GM19397 (cell line): ENCODE measurements around the gene RFLNA.

Source experiments
- ATAC-seq: cut with Tn5 transposase; IDR thresholded peaks from one replicate; pipeline ENCODE4 v1.9.1; 2021; ENCODE audit warnings: mild to moderate bottlenecking, moderate library complexity; ENCODE audit not compliant: unreplicated experiment

RFLNA gene

DNA sequence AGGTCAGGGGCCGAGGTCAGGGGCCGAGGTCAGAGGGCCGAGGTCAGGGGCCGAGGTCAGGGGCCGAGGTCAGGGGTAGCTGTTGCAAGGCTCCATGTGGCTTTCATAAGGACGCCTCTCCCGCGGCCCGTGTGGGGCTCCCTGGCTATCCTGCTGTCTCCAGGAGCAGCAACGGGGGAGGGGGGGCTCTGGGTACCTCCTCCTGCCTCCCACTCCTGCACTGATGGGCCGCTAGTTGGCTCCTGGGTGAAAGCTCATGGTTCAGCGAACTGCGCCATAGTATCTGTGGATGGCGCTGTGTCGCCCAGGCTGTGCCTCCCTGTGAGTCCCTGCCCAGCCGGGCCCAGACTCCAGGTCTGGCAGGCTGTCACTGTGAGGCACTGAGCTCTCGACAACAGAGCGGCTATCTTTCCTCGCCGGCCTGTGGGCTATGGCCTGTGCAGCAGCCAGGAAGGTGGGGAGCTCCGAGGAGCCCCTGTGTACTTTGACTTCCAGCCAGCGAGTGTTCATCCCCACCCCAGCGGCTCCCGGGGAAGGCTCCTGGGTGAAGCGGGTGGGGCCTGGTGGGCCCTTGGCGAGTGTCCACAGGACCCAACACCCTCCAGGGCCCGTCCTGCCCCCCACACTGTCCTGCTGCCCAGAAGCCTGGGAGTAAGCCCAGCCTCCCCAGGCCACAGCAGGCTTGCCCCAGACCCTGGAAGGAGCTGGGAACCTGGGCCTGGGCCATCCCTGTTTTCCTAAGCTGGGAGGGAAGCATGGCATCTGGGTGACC, 8.1 kb downstream of the RFLNA start:
- ATAC-seq: no peak

- no peak for ATAC-seq
Observed at GRCh38 chr12:124303579-124304313, 8.9 kb downstream of the RFLNA start.

GRCh38 chr12:124304314-124304790, 9.5 kb downstream of the RFLNA start:
- ATAC-seq: no peak

- no peak for ATAC-seq
Observed at GRCh38 chr12:124305136-124305535, 10.2 kb downstream of the RFLNA start.

DNA sequence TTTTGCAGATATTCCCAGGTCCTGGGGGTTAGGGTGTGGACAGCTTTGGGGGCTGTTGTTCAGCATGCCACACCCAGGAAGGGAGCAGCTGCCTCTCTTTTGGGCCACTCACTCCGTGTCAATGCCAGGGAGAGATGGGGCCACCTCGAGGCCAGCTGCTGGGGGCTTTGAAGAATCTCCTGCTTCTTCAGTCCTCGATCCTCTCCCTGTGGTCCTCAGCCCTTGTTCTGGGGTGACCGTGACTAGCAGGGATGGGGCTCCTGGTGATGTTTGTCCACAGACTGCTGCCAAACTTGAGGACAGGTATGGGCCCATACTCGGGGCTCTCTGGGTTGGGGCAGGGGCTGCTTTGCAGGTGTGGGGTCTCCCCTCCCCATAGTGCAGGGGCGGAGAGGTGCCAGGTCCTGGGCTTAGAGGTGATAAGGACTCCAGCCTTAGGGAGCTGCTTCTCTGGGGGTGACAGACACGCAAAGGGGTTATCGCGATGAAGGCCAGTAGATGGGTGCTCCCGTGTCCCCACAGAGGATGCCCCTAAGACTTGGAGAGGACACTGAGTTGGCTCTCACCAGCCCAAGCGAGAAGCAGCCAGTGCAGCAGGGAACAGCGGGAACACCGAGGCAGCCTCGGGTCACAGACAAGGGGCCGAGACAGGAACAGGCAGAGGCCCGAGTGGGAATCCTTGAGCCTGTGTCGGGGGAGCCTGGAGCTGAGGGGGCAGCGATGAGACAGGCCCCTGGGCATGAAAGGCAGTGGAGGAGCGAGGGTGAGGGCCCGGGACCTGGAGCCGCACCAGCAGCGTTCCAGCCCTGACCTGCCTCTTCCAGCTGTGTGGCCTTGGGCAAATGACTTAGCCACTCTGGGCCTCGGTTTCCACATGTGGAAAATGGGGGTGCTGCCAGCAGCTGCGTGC, 11.1 kb downstream of the RFLNA start:
- ATAC-seq: no peak

- no peak for ATAC-seq
Observed at GRCh38 chr12:124306686-124307555, 12.0 kb downstream of the RFLNA start.

GRCh38 chr12:124307556-124307825, 12.6 kb downstream of the RFLNA start:
- ATAC-seq: no peak

DNA sequence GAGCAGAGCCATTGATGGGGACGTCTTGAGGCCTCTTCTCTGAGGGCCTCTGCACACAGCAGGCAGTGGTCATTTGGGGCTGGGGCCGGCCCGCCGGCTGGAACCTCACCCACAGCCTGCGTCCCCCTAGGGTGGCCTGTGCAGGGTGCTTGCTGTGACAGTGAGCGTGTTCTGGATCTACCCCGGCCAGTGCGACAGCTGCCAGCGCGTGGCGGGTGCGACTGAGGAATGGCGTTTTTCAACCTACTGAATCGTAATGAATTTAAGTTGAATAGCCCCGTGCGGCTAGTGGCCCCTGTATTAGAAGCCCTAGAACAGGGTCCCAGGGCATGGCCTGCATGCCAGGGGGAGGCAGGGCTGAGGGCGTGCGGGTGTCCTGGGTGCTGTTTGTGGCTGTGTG, 13.8 kb downstream of the RFLNA start:
- no peak for ATAC-seq

DNA sequence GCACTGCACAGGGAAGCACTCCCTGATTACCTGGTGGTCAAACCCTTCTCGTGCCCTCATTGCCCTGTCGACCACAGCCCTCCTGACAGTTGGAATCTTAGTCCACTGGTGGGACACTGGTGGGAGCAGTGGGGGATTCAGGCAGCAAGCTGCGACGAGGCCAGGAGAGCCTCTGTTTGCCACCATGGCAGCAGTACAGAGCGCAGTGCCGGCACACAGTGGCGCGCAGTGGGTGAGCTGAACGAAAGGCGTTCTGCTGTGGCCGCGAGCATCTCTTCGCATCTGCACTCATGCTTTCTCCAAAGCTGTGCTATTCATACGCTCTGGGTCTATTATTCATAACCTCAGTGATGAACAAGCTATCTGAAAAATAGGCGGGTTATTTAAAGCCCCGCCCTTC, 14.3 kb downstream of the RFLNA start:
- ATAC-seq: no peak

GRCh38 chr12:124309744-124310143, 14.9 kb downstream of the RFLNA start:
- no peak for ATAC-seq

- no peak for ATAC-seq
Observed at GRCh38 chr12:124310178-124310577, 15.3 kb downstream of the RFLNA start.

- no peak for ATAC-seq
Observed at GRCh38 chr12:124310785-124311184, 15.9 kb downstream of the RFLNA start.

DNA sequence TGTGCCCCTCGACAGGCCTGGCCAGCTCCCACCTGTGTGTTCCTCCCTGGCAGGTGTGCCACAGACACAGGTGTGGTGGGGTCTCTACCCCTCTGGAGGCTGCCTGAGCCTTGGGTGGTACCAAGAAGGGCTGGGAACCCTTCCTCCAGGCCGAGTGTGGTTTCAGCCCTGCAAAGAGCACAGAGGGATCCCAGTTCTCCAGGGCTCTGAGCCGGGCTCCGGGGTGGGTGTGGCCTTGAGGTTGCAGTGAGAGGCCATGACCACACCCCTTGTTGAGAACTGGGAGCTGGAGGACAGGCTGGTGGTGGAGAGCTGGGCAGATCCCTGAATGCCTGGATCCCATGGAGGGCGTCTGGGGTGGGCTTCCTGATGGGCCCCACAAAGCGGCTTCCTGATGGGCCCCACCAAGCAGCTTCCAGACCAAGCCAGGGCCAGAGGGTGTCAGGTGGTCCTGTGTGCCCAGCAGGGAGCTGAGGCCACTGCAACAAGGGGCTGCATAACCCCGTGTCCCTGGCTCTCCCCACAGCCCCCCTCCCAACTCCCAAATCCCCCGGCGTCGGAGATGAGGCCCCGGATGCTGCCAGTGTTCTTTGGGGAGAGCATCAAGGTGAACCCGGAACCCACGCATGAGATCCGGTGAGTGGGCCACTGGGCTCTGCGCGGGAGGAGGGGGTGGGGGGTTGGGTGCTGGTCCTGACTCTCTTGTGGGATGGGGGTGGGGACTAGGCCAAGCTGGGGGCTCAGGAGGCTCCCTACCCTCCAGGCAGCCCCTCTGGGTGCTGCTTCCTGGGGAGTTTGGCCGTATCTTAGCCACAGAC, 16.6 kb downstream of the RFLNA start:
- no peak for ATAC-seq

- no peak for ATAC-seq
Observed at GRCh38 chr12:124312601-124313000, 17.7 kb downstream of the RFLNA start.

DNA sequence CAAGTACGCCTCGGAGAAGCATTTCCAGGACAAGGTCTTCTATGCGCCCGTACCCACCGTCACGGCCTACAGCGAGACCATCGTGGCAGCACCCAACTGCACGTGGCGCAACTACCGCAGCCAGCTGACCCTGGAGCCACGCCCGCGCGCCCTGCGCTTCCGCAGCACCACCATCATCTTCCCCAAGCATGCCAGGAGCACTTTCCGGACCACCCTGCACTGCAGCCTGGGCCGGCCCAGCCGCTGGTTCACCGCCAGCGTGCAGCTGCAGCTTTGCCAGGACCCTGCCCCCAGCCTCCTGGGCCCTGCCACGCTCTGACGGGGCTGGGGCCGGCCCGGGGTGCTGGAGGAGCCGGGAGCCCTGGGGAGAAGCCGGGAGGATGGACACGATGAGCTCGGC, 19.3 kb downstream of the RFLNA start:
- no peak for ATAC-seq

DNA sequence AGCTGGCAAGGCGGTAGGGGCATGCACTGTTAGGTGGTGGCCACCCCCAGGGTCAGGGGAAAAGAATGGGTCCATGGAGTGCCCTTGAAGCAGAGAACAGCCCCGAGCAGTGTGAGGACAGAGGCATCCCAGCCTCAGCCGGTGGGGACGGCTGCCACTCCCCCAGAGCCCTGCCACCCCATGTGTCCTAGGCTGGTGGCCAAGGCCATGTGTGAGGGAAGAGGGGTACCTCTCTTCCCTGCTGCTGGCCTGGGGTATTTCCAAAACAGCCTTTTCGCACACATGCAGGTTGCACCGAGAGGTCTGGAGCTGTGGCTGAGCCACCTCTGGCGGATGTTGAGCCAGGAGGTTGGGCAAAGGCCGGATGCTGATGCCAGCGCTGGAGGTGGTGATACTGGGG, 19.9 kb downstream of the RFLNA start:
- ATAC-seq: no peak

GRCh38 chr12:124315372-124316044, 20.6 kb downstream of the RFLNA start:
- no peak for ATAC-seq

- no peak for ATAC-seq
Observed at GRCh38 chr12:124316257-124316900, 21.5 kb downstream of the RFLNA start.

GRCh38 chr12:124317400-124317799, 22.5 kb downstream of the RFLNA start:
- no peak for ATAC-seq
